GM18508 (cell line): ENCODE measurements around the gene SELENBP1.
"Not testable (repeated sequence)": the region's sequence is repeated elsewhere in the genome, so short reads cannot be mapped to it uniquely, and the experiment has no call there.

Experiments
- ATAC-seq: cut with Tn5 transposase; IDR thresholded peaks from one replicate; pipeline ENCODE4 v1.9.1; 2021; ENCODE audit warnings: moderate number of reproducible peaks; ENCODE audit not compliant: insufficient read depth, unreplicated experiment

SELENBP1 gene

GRCh38 chr1:151372058-151372934 is at the start of gene SELENBP1:
TSS of gene SELENBP1 (minus strand) at chr1:151372705. CDS start at chr1:151372641, 64 bp downstream.
- ATAC-seq: no peak

- no peak for ATAC-seq
Observed at GRCh38 chr1:151419819-151420218, 47.3 kb upstream of the SELENBP1 start.

GRCh38 chr1:151418081-151418480 is 45.6 kb upstream of the SELENBP1 start:
- no peak for ATAC-seq

GRCh38 chr1:151416231-151416630 is 43.7 kb upstream of the SELENBP1 start:
- ATAC-seq: no peak

- no peak for ATAC-seq
Observed at GRCh38 chr1:151411884-151412283, 39.4 kb upstream of the SELENBP1 start.

- ATAC-seq: no peak
Observed at GRCh38 chr1:151408891-151409290, 36.4 kb upstream of the SELENBP1 start.

- no peak for ATAC-seq
Observed at GRCh38 chr1:151407304-151407703, 34.8 kb upstream of the SELENBP1 start.

- no peak for ATAC-seq
Observed at GRCh38 chr1:151406176-151406575, 33.7 kb upstream of the SELENBP1 start.

- ATAC-seq: no peak
Observed at GRCh38 chr1:151405187-151405951, 32.9 kb upstream of the SELENBP1 start.

GRCh38 chr1:151403612-151404011 is 31.1 kb upstream of the SELENBP1 start:
- ATAC-seq: no peak

GRCh38 chr1:151402764-151403163 is 30.3 kb upstream of the SELENBP1 start:
- no peak for ATAC-seq

GRCh38 chr1:151401860-151402259 is 29.4 kb upstream of the SELENBP1 start:
- ATAC-seq: no peak

- ATAC-seq: no peak
Observed at GRCh38 chr1:151401125-151401788, 28.8 kb upstream of the SELENBP1 start.

- ATAC-seq: no peak
Observed at GRCh38 chr1:151399324-151400171, 27.0 kb upstream of the SELENBP1 start, which contains the start of gene PSMB4. TSS of gene PSMB4 (plus strand) at chr1:151399573. CDS start at chr1:151399588, 15 bp downstream.

GRCh38 chr1:151396265-151396664 is 23.8 kb upstream of the SELENBP1 start:
- not testable (repeated sequence) for ATAC-seq

- no peak for ATAC-seq
Observed at GRCh38 chr1:151393583-151393982, 21.1 kb upstream of the SELENBP1 start.

GRCh38 chr1:151391079-151391563 is 18.6 kb upstream of the SELENBP1 start:
- no peak for ATAC-seq

GRCh38 chr1:151390221-151391078 is 17.9 kb upstream of the SELENBP1 start:
- ATAC-seq: not testable (repeated sequence)

GRCh38 chr1:151386002-151386401 is 13.5 kb upstream of the SELENBP1 start:
- ATAC-seq: no peak
